ENCODE data around the gene PCOLCE2.

The PCOLCE2 gene

DNA sequence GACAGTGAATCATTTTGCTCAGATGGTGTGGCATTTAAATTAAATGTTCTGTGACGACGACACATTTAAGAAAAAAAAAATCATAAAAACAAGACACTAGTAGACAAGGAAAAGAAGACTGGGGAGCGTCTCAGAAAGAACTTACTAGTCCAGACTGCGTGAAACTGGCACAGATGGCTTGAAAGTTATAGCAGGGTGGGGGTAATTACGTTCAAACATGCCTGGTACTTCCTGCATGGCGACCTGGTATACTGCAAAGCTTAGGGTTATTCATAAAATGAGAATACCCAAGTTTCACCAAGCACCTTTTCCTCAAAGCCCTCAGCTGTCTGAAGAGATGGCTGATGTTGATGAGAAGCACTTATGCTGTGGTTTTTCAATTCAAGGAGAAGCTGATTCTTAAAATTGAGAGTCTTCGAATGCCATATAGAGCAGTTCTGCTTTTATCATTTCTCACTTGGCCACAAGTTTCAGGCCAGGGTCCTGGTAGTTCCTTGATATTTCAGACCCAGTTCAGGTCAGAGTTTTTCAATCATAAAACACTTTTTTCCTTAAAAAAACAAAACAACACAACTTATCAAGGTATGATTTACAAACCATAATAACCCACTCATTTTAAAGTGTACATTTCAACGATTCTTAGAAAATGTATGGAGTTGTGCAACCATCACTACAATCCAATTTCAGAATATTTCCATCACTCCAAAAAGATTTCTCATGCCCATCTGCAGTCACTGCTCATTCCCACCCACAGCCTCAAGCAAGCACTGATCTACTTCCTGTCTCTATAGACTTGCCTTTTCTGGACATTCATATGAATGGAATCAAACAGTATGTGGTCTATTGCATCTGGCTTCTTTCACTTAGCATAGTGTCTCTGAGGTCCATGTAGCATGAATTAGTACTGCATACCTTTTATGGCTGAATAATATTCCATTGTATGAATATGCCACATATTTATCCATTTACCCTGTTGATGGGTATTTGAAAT is 24.7 kb downstream of the PCOLCE2 start:
- TF ChIP-seq, protein P1, sequence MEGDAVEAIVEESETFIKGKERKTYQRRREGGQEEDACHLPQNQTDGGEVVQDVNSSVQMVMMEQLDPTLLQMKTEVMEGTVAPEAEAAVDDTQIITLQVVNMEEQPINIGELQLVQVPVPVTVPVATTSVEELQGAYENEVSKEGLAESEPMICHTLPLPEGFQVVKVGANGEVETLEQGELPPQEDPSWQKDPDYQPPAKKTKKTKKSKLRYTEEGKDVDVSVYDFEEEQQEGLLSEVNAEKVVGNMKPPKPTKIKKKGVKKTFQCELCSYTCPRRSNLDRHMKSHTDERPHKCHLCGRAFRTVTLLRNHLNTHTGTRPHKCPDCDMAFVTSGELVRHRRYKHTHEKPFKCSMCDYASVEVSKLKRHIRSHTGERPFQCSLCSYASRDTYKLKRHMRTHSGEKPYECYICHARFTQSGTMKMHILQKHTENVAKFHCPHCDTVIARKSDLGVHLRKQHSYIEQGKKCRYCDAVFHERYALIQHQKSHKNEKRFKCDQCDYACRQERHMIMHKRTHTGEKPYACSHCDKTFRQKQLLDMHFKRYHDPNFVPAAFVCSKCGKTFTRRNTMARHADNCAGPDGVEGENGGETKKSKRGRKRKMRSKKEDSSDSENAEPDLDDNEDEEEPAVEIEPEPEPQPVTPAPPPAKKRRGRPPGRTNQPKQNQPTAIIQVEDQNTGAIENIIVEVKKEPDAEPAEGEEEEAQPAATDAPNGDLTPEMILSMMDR (conservative IDR thresholded peaks at IDR 0.05) = no peak
- TF ChIP-seq ZFX (IDR thresholded peaks at IDR 0.05) = no peak
- no peak overlapping the region for H3K27ac ChIP-seq

DNA sequence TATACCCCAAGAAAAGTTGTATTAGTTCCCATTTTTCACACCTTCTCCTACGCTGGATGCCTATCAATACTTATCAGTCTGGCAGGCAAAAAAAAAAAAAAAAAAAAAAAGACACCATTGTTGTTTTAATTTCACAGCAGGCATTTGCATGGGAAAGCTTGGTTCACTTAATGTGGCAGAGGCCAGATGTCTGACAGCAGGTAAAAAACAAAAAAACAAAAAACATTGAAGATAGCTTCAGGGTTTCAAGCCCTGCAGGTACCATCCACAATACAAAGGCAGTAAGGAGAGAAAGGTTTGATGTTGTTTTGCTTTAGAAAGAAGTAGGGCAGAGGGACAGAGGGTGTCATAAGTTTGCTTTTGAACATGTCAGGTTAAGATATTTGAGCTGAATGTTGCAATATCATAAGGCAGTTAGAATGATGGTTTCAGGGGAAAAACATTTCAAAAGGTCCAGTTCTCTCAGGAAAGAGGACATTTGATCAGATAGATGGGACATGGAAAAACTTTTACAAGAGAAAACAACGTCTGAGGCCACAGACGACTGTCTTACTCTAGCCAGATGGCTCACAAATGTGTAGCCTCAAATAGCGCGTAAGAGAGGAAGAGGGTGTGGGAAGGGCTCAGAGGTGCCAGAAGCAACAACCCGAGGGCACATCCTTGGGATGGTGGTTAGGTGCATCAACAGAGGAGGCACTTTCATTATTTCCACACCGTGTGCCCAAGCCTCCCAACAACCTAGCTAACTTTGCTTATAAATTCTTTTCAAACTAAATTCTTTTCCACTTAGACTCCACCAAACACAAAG is 25.7 kb downstream of the PCOLCE2 start:
- no peak for TF ChIP-seq ZFX (IDR thresholded peaks at IDR 0.05)
- TF ChIP-seq, protein P1 (conservative IDR thresholded peaks at IDR 0.05) = no peak
- H3K27ac ChIP-seq = no peak overlapping the region

DNA sequence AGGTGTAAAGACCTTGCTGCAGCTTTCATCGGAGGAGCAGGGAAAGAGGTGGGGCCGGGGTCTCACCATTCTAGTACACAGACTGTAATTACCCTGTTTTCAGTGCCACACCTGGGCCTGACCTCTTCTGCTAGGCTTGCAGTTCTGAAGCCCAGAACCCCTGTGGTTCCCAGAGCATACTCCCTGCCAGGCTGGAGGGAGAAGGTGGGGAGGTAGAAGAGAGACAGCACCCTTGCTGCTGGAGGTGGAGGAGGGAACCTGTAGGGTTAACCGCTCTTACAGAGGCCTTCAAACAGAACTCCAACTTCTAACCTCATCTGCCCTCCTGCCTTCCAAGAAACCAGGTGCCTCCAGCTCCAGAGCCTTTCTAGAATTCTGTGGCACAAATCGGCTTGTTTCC is 27.0 kb downstream of the PCOLCE2 start:
- no peak overlapping the region for H3K27ac ChIP-seq
- no peak for TF ChIP-seq ZFX (IDR thresholded peaks at IDR 0.05)
- TF ChIP-seq, protein P1 (conservative IDR thresholded peaks at IDR 0.05) = no peak

DNA sequence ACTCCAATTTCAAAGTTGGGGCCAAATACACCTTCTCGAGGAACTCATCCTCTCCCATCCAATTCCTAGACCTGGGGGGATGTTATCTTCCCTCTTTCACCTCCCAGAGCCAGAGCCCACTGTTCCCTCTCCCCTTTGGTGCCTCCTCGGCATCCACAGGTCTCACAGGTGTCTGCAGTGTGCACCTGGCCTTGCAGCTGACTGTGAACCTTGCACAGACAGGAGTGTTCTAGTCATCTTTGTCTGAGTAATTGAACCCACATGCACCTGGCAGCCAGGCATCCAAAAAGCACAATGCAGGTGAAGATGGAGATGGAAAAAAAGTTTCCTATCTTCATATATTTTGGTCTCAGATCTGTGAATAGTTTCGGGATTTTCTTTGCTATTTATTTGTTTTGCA is 30.8 kb downstream of the PCOLCE2 start:
- TF ChIP-seq, protein P1 (conservative IDR thresholded peaks at IDR 0.05) = no peak
- no peak for TF ChIP-seq ZFX (IDR thresholded peaks at IDR 0.05)
- H3K27ac ChIP-seq = no peak overlapping the region

DNA sequence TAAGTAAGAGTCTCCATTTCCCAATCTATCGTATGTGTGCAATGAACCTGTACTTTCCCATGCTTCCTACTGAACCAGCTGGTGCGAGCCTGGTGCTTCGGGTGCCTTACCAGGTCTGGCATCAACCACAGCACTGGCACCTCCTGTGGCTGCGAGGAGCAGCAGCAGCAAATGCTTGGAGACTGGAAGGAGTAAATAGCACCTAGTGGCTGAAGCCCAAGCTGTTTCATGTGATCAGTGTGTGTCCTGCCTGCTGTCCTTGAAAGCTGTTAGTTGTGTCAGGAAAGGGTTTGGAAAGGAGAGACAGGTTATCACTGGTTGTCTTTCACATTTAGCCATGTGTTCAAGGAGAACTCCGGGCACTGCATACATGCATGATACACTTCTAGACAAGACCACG is 31.8 kb downstream of the PCOLCE2 start:
- no peak overlapping the region for H3K27ac ChIP-seq
- TF ChIP-seq, protein P1 (conservative IDR thresholded peaks at IDR 0.05) = peak; percentile 84
- TF ChIP-seq ZFX (IDR thresholded peaks at IDR 0.05) = no peak

DNA sequence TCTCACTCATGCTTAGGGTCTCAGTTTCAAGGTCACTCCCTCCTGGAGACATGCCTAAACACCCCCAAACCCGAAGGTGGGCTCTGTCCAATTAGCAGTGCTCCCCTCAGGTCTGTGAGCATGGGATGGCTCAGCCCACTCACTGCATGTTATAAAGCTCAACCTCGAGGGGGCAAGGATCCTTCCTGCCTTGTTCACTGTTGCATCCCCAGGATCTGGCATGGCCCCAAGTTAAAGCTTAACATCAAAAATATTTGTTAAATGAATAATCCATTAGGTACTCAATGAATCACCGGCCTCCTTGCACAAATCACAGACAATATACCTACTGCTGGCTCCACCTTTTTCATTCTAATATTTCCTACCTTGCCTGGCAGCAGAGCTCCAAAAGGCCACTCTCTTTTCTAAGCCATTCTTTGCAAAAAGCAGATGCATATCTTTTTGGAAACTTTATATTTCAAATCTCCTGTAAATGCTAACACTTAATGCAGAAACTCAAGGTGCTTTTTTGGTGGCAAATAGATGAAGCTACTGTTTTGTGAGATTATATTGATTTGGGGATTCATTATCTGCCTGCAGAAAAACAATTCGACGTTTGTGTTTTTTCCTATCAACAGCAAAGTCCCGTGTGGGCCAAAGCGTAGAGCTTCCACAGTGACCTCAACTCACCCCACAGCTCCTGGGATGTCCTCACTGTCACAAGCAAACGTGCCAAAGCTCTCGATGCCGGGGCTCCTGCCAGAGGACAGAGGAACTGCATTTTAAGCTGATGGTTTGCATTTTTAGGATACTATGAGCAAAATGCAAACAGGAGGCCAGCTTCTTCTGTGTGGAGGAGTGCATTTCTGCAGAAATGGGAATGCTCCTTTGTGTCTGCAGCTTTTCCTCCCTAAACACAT is 35.4 kb downstream of the PCOLCE2 start:
- TF ChIP-seq ZFX (IDR thresholded peaks at IDR 0.05) = no peak
- TF ChIP-seq, protein P1 (conservative IDR thresholded peaks at IDR 0.05) = no peak
- H3K27ac ChIP-seq = no peak overlapping the region
